A673 (cell line): ENCODE data around the gene EOMES.

ENCODE experiments used
- CTCF ChIP-seq: fragments of 300-800, 200-600 bp; sonication (generic); conservative IDR thresholded peaks from 2 replicates; pipeline ENCODE4 v1.5.1; 2017; ENCODE audit warnings: low read depth, mild to moderate bottlenecking, antibody characterized with exemption, low read length, moderate library complexity, mixed read lengths
- EZH2 ChIP-seq: fragments of 200-600 bp; sonication (generic); IDR thresholded peaks from 2 replicates; pipeline ENCODE4 v1.6.1; 2017; ENCODE audit warnings: borderline replicate concordance, low read depth, mild to moderate bottlenecking, mixed read lengths, antibody characterized with exemption, low read length; ENCODE audit not compliant: poor library complexity, severe bottlenecking

DNA sequence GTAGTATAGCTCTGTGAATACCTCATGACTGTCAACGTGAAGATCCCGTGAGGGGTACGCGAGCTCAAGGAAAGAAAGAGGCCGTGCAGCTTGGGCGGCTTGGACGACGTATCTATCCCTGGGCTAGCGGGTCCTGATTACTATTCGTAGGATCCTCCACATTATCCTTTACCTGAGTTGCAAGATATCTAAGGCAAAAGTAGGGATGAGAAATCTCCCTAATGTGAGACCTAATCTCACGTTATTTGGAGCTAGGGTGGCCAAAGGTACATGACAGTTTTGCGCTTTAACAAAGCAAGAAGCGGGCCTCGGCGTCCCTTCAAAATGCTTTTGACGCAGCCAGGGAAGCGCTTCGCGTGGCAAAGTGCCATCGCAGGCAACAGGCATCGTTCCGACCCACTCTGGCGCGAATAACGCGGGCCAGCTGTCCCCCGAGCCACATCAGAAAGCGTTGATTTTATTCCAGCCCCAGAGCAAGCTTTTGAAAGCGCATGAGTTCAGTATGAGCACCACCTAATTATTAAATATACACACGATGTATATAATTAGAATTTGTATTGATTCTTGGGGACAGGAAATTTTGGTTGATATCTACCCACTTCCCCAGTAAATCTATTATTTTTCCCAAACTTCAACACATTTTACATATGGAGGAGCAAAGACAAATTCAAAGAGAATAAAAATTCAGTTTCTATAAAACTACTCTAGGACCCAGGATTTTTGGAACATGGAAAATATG is 2.5 kb upstream of the EOMES start:
- TF ChIP-seq CTCF (no peak), EZH2 (no peak)
